8988T (cell line): ENCODE results near the gene POLR3GL.
"Not testable (repeated sequence)": the region's sequence is repeated elsewhere in the genome, so short reads cannot be mapped to it uniquely, and the experiment has no call there.

Source experiments
- DNase-seq: peaks from one replicate; pipeline ENCODE4 v3.0.0; 2011

POLR3GL gene

GRCh38 chr1:146021622-146022402 is 57.3 kb downstream of the POLR3GL start, which contains the start of gene HJV:
Gene HJV, minus strand, starts transcription at chr1:146021735. Its CDS starts 1,504 bp downstream, at chr1:146020231.
- DNase-seq, result no peak

DNA sequence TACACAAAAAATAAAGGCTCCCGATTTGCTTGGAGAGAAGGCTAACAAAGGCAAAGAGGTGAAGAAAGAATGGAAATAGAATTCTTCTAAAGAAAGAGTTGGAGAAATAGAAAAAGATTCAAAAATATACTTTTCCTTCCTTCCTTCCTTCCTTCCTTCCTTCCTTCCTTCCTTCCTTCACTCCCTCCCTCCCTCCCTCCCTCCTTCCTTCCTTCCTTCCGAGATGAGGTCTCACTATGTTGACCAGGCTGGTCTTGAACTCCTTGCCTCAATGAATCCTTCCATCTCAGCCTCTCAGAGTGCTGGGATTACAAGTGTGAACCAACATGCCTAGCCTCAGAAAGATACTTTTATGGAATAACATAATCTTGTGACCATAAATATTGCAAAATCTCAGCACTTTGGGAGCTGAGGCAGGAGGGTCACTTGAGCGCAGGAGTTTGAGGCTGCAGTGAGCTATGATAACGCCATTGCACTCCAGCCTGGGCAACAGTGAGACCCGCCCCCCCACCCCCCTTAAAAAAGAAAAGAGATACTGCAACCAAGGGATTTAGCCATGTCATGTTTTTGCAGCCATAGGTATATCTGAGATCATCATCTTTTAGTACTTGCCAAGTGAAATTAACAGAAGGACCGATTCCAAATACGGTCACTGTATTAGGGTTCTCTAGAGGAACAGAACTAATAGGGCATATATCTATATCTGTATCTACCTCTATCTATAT is 58.1 kb downstream of the POLR3GL start:
- DNase-seq, result no peak

DNA sequence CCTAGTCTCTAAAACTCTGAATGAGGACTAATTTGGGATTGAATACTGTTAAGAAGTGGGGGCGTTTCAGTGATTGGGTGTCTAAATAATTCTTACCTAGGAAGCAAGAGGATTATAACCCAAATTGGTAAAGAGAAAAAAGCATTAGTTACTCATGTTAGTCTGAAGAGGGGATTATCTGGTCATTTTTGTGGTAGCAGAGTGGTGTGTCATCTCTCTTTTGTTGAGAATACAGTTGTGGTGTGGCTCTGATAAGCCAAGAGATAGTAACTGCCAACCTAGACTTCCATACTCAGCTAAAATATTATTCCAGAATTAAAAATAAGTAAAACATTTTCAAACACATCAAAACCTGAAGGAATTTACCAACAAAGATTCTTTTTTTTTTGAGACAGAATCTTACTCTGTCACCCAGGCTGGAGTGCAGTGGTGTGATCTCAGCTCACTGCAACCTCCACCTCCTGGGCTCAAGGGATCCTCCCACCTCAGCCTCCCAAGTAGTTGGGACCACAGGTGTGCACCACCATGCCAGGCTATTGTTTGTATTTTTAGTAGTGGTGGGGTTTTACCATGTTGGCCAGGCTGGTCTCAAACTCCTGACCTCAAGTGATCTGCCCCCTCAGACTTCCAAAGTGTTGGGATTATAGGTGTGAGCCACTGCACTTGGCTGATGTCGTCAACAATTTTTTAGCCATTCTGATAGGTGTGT is 61.5 kb downstream of the POLR3GL start:
- not testable (repeated sequence) for DNase-seq

- not testable (repeated sequence) for DNase-seq
Observed at GRCh38 chr1:146026650-146027049, 62.2 kb downstream of the POLR3GL start.
